OCI-LY7 (cell line): Measurements from ENCODE around the gene TRPM2.

Experiments used
- CTCF ChIP-seq: fragments of 200-600 bp; sonication (generic); conservative IDR thresholded peaks from 2 replicates; pipeline ENCODE4 v1.5.1; 2014; ENCODE audit warnings: mild to moderate bottlenecking, antibody characterized with exemption, low read length, moderate library complexity, mixed read lengths
- EZH2phosphoT487 ChIP-seq: fragments of 200-600 bp; sonication (generic); IDR thresholded peaks from 2 replicates; pipeline ENCODE4 v1.6.1; 2018; ENCODE audit warnings: low read depth, borderline replicate concordance, mild to moderate bottlenecking, mixed run types, antibody characterized with exemption, low read length, moderate library complexity, mixed read lengths

GRCh38 chr21:44304877-44305293, 48.5 kb upstream of the TRPM2 start:
- peak; percentile 88 for TF ChIP-seq CTCF
- no peak for TF ChIP-seq EZH2phosphoT487
